ENCODE results near the gene FOXK2.
"Not testable (repeated sequence)": the region's sequence is repeated elsewhere in the genome, so short reads cannot be mapped to it uniquely, and the experiment has no call there.

DNA sequence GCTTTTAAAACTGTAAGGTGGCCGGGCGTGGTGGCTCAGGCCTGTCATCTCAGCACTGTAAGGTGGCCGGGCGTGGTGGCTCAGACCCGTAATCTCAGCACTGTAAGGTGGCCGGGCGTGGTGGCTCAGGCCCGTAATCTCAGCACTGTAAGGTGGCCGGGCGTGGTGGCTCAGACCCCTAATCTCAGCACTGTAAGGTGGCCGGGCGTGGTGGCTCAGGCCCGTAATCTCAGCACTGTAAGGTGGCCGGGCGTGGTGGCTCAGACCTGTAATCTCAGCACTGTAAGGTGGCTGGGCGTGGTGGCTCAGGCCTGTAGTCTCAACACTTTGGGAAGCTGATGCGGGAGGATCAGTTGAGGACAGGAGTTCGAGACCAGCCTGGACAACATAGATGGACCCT, 19.5 kb downstream of the FOXK2 start:
- not testable (repeated sequence) for TF ChIP-seq POLR2A (IDR thresholded peaks at IDR 0.05)
- TF ChIP-seq, protein P1, sequence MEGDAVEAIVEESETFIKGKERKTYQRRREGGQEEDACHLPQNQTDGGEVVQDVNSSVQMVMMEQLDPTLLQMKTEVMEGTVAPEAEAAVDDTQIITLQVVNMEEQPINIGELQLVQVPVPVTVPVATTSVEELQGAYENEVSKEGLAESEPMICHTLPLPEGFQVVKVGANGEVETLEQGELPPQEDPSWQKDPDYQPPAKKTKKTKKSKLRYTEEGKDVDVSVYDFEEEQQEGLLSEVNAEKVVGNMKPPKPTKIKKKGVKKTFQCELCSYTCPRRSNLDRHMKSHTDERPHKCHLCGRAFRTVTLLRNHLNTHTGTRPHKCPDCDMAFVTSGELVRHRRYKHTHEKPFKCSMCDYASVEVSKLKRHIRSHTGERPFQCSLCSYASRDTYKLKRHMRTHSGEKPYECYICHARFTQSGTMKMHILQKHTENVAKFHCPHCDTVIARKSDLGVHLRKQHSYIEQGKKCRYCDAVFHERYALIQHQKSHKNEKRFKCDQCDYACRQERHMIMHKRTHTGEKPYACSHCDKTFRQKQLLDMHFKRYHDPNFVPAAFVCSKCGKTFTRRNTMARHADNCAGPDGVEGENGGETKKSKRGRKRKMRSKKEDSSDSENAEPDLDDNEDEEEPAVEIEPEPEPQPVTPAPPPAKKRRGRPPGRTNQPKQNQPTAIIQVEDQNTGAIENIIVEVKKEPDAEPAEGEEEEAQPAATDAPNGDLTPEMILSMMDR (IDR thresholded peaks at IDR 0.05 in 4 of 5, conservative IDR thresholded peaks at IDR 0.05 in 1 of 5): not testable (repeated sequence)

All from gastrocnemius medialis (tissue), 4 donors.